SK-N-MC (cell line): ENCODE results near the gene TRIM9.

Source experiments
- EZH2 ChIP-seq: fragments of 200-600 bp; sonication (generic); IDR thresholded peaks from one replicate; pipeline ENCODE4 v1.6.1; 2017; ENCODE audit warnings: antibody characterized with exemption
- POLR2AphosphoS5 ChIP-seq: IDR thresholded peaks from 2 replicates; pipeline ENCODE4 v1.6.1; 2012; ENCODE audit warnings: mild to moderate bottlenecking, low read depth, low read length, borderline replicate concordance

DNA sequence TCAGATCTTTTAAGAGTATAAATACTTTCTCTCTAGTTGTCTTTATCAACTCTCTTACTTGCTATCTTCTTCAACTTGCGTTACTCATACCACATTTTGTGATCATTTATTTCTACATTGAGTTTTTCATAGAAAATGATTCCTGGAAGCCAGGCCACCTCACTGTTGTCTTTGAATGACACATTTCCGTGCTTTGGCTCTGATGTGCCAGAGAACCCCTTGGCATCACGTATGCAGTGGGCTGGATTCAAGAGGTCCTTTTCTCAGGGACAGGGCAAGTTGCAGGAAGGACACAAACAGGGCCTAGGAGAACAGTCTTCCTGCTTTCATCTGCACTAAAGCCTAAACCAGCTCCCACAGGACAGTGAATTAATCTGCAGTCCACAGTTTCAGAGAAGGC lies 80.3 kb downstream of the TRIM9 start:
- TF ChIP-seq EZH2: no peak
- TF ChIP-seq POLR2AphosphoS5: no peak
